HG03175 (cell line): ENCODE results near the gene NEIL1.
A peak's percentile ranks its signal among the peaks of the same experiment; 100 is the strongest.

Experiments used
- ATAC-seq: cut with Tn5 transposase; IDR thresholded peaks from one replicate; pipeline ENCODE4 v1.9.1; 2021; ENCODE audit warnings: mild to moderate bottlenecking, moderate library complexity; ENCODE audit not compliant: unreplicated experiment

Gene NEIL1

GRCh38 chr15:75355369-75355768, 8.5 kb downstream of the NEIL1 start:
- ATAC-seq, result no peak

DNA sequence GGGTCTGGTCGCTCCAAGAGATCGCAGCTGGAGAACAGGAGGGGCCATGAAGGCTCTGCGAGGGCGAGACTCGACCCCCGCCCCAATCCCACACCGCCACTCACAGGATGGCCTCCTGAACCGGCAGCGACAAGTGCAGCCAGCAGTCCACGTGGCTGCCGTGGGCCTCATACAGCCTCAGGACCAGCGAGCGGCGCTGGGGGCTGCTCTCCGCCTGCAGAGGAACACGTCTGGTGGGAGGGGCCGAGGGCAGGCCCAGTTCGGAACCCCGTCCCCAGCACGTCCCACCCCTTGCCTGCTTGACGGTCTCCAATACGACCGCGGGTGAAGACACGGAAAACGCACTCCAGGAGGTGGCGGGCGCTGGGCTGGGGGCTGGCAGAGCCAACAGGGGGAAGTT, 9.2 kb downstream of the NEIL1 start:
- no peak for ATAC-seq

GRCh38 chr15:75356517-75356916, 9.7 kb downstream of the NEIL1 start:
- no peak for ATAC-seq

DNA sequence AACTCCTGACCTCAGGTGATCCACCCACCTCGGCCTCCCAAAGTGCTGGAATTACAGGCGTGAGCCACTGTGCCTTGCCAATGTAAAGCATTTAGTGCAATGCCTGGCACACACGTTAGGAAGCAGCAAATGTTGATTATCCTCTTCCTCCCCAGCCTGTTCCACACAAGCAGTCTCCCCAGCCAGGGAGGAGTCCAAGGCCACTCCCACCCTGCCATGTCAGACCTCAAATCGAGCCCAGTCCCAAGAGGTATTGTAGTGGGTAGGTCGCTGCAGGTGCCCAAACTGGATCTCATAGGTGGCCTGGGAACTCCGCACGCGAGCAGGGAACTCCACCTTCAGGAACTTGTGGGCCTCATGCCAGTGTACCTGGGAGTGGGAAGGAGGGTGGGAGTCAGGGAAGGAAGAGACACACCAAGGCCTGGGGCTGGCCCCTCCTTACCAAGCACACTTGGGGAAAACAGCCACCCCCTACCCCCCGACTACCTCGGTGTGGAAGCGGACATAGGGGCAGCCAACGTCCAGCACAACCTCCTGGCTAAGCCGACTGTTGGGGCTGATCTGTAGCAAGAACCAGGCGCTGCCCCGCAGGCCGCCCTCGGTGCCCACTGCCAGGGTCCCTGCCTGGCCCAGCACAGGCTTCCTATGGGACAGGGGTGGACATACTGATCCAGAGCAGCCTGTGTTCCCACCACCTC, 11.3 kb downstream of the NEIL1 start:
- ATAC-seq, result no peak

DNA sequence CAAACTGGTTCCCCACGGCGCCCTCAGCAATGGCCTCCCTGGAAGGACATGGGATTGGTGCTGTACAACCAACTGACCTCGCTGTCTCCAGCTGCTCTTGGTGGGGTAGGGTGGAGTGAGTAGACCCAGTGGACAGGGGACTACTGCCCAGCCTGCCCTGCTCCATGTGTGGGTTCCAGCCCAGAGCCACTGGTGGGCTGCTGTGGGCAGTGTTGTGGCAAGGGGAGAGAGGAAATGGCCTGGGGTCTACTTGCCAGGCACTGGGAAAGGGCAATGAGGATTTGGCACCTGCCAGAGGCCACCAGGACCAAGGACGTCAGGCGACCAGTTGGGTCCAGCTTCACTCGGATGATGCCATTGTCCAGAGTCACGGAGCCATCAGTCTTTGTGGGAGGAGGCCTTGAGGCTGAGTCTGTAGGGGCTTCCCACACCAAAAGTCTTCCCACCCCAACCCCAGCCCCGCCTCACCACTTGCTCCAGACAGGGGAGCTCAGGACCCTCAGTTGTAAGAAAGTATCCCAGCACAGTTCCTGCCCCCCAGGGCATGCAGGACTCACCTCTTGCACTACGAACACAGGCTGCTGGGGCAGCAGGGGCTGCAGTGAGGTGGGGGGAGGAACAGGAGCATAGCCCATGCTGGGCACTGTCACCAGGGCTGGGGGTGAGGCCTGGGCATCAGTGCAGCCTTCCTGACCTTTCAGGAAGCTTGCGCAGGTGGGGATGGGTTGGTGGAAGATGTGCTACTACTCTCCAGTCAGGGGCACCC, 12.1 kb downstream of the NEIL1 start:
- ATAC-seq, result no peak

GRCh38 chr15:75359537-75360250, 12.9 kb downstream of the NEIL1 start:
- ATAC-seq, result no peak

- no peak for ATAC-seq
These were observed 13.6 kb downstream of the NEIL1 start for GRCh38 chr15:75360391-75360790.

DNA sequence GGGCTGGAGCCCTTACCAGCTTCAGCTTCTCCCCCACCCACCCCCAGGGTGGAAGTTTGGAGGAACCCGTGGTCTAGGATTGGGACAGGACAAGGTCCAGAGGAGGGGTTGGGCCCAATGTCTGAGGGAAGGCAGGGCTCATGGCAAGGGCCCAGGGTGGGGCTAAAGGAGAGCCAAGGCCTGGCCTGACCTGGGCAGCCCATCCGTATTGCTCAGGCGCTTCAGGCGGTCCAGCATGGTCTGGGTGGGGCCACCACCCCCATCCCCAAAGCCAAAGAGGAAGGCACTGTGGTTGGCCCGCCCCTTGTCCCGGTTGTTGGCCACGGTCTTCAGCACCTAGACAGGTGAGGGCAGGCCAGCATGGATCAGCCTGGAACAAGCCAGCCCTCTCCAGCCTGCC, 14.0 kb downstream of the NEIL1 start:
- no peak for ATAC-seq

- no peak for ATAC-seq
These were observed 14.6 kb downstream of the NEIL1 start for GRCh38 chr15:75361361-75361988.

DNA sequence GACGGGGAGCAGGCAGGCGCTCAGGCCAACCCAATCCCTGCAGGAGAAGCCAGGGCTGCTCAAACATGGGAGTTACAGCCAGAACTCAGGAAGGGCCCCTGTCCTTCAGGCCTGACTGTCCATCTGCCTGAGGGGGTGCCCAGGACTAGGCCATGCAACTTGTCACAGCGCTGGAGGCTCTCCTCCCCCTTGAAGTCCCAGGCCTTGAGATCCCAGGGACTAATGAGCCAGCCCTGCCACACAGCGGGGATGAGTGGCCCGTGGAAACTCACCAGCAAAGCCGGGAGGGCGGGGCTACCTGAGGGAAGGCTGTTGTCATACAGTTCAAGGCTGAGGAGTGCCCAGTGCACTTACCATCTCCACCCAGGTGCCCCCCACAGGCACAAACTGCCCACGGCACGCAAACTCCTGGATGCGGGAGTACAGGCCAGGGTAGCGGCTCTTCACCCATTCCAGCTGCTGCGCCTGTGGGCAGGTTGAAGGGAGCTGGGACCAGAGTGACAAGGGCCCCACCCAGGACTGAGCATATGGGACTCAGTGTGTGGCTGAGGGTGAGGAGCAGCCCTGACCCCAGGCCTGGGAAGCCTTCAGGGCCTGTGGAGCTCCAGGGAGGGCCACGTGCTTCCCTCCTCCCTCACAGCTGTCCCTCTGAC, 15.3 kb downstream of the NEIL1 start:
- no peak for ATAC-seq

- ATAC-seq, result no peak
These were observed 15.9 kb downstream of the NEIL1 start for GRCh38 chr15:75362642-75363249.

DNA sequence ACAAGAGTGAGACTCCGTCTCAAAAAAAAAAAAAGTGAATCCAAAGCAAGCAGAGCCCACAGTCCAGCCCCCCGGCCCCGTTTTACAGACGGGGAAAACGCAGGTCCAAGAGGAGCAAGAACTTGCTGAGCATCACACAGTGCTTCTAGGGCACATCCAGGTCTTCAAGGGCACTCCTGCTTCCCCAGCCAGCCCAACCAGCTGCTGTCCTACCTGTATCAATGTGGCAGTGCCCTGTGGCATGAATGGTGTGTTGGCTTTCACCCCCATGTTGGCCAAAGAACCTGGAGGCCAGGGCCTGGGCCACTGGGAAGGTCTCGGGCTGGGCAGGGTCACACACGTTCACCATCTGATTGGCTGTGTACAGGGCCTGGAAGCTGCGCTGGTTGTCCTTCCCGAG, 16.9 kb downstream of the NEIL1 start:
- no peak for ATAC-seq

- no peak for ATAC-seq
These were observed 18.0 kb downstream of the NEIL1 start for GRCh38 chr15:75364881-75365280.

GRCh38 chr15:75366163-75366562, 19.3 kb downstream of the NEIL1 start:
- no peak for ATAC-seq

DNA sequence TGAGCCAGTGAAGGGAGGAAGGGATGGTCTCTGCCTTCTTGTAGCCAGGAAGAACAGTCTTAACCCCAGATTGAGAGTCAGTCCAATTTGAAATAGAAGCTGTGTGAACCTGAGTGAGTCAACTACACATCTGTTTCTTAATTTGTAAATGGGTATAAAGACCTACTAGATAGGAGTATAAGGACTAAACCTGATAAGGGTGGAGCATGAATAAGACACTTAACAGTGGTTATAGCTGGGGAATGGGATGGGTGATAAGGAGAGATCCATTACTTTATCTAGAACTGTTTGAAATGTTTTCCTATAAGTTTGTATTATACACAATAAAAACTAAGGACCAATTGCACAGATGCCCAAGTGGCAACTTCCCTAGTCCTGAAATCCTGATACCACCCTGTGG, 20.2 kb downstream of the NEIL1 start:
- ATAC-seq, result no peak

GRCh38 chr15:75367406-75367912, 20.6 kb downstream of the NEIL1 start:
- no peak for ATAC-seq

DNA sequence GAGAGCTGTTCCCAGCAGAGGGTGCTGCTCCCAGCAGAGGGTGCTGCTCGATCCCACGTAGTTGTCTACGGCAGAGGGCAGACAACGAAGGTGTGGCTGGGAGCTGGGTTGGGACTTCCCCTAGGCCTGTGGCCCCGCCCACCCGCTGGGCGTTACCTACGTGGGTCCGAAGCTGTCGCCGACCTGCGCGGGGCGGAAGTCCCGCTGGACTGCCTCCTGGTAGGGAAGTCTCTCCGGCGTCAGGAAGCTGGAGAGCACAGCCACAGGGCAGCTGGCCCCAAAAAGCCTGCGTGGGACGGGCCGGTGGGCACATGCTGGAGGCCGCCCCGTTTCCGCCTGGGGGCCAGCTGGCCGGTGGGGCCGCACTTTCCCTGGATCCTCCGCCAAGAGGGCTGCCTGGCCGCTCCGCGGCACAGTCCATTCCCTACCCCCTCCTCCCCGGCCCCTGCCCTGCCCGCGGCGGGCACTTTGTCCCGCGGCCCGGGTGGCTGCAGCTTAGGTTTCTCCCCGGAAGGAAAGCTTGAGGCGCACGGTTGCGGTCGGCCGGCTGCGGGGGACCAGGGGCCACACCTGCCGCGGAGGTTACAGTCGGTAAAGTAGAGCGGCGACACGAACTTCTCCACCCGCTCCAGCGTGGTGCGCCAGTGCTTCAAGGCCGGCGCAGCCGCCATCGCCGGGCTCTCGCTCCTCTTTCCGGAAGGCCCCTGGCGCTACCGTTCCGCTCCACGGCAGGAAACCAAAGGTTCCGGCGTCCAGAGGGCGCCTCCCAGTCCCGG, 21.3 kb downstream of the NEIL1 start, which contains the start of gene MAN2C1:
TSS of gene MAN2C1 (minus strand) at position 695 of the 776 bp plus-strand sequence. CDS start at position 671, 24 bp downstream.
- ATAC-seq, result peak; percentile 89

DNA sequence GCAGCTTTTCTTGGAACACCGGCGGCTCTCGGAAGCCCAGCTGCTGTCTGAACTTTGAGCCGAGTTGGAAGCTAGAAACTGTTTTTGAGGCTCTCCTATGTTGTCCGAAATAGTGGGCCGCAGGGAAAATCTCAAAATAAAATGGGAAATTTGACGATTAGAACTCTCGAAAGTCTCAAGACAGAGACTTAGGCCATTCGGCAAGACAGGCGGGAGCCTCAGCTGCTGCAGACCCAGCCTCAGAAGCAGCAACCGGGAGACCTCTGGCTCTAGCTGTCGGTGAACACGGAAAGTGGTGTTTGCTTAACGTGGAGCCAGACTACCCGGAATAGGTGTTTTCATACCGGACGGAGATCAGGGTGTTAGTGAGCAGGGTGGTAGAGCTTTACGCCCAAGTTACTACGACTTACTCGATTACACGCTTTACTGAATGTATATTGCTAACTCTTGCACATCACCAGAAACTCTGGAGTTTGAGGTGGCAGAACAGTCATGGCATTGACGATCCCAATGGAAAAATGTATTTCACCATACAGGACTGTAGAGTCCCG, 21.9 kb downstream of the NEIL1 start:
- no peak for ATAC-seq
